GM23338 (cell line): ENCODE data around the gene LYPD5. TPM values are rescaled to one million over a fixed set of nuclear protein-coding genes. Genes with fewer than 3 reads are reported as not detected.

Source experiments
- ATAC-seq: fragments of 200-7000 bp; cut with Tn5 transposase; 3 replicates; pipeline ENCODE4 v1.9.1; 2020
- DNase-seq: peaks from one replicate; pipeline ENCODE4 v3.0.0-alpha.2; 2015; ENCODE audit warnings: low spot score
- H2AFZ ChIP-seq: fragments of 200-600 bp; sonication (generic); 2 replicates; pipeline ENCODE4 v1.8.0; 2016; ENCODE audit warnings: antibody characterized with exemption, mild to moderate bottlenecking, moderate library complexity
- H3F3A ChIP-seq: fragments of 200-600 bp; sonication (generic); replicated peaks from 2 replicates; pipeline ENCODE4 v1.8.0; 2017; ENCODE audit warnings: antibody characterized with exemption, mixed run types, low read depth
- H3K27ac ChIP-seq: fragments of 200-600 bp; sonication (generic); 2 replicates; pipeline ENCODE4 v1.6.1; 2016; ENCODE audit warnings: low read depth
- H3K27me3 ChIP-seq: fragments of 200-600 bp; sonication (generic); 2 replicates; pipeline ENCODE4 v1.8.0; 2016; ENCODE audit warnings: mild to moderate bottlenecking, mixed run types, moderate library complexity; ENCODE audit not compliant: insufficient read depth
- H3K36me3 ChIP-seq: fragments of 200-600 bp; sonication (generic); 2 replicates; pipeline ENCODE4 v1.8.0; 2016; ENCODE audit warnings: mild to moderate bottlenecking; ENCODE audit not compliant: insufficient read depth
- H3K4me1 ChIP-seq: fragments of 200-600 bp; sonication (generic); 2 replicates; pipeline ENCODE4 v1.8.0; 2016; ENCODE audit warnings: mild to moderate bottlenecking, moderate library complexity; ENCODE audit not compliant: insufficient read depth
- H3K4me2 ChIP-seq: fragments of 200-600 bp; sonication (generic); 2 replicates; pipeline ENCODE4 v1.7.1; 2017; ENCODE audit warnings: mixed run types
- H3K4me3 ChIP-seq: fragments of 200-600 bp; sonication (generic); 2 replicates; pipeline ENCODE4 v1.6.1; 2016; ENCODE audit warnings: mixed run types
- H3K79me2 ChIP-seq: fragments of 200-600 bp; sonication (generic); replicated peaks from 2 replicates; pipeline ENCODE4 v1.8.0; 2017; ENCODE audit warnings: mild to moderate bottlenecking; ENCODE audit not compliant: insufficient read depth
- H3K9me2 ChIP-seq: fragments of 200-600 bp; sonication (generic); 2 replicates; pipeline ENCODE4 v1.8.0; 2017; ENCODE audit not compliant: insufficient read depth
- H4K20me1 ChIP-seq: fragments of 200-600 bp; sonication (generic); replicated peaks from 2 replicates; pipeline ENCODE4 v1.8.0; 2017; ENCODE audit warnings: mild to moderate bottlenecking; ENCODE audit not compliant: insufficient read depth
- H3K27ac Mint-ChIP-seq: 2 replicates; pipeline ENCODE4 v1.8.0; 2020; ENCODE audit warnings: inconsistent platforms, mild to moderate bottlenecking, moderate library complexity, mixed read lengths
- H3K27me3 Mint-ChIP-seq: 3 replicates; pipeline ENCODE4 v1.8.0; 2022; ENCODE audit warnings: low read depth, mild to moderate bottlenecking, moderate library complexity, mixed read lengths, inconsistent platforms; ENCODE audit not compliant: insufficient read depth, poor library complexity
- H3K36me3 Mint-ChIP-seq: 3 replicates; pipeline ENCODE4 v1.8.0; 2021; ENCODE audit warnings: low read depth, mild to moderate bottlenecking, inconsistent platforms, moderate library complexity, mixed read lengths
- H3K4me1 Mint-ChIP-seq: 3 replicates; pipeline ENCODE4 v1.8.0; 2020; ENCODE audit warnings: mild to moderate bottlenecking, inconsistent platforms, mixed read lengths
- H3K4me3 Mint-ChIP-seq: 3 replicates; pipeline ENCODE4 v1.8.0; 2021; ENCODE audit warnings: moderate library complexity, mild to moderate bottlenecking, inconsistent platforms, mixed read lengths
- H3K9me3 Mint-ChIP-seq: 3 replicates; pipeline ENCODE4 v1.8.0; 2020; ENCODE audit warnings: moderate library complexity, mild to moderate bottlenecking, inconsistent platforms, mixed read lengths
- CTCF ChIP-seq, 2 experiments: fragments of 200-600 bp in 1 of 2; sonication (generic) in 1 of 2; conservative IDR thresholded peaks; 2 replicates each; pipeline versions ENCODE4 v1.5.1 to v1.6.1; 2016 to 2017; ENCODE audit warnings: antibody characterized with exemption in 2 of 2, low read depth in 2 of 2, mild to moderate bottlenecking in 2 of 2, moderate library complexity in 1 of 2
- ETS1 ChIP-seq: IDR thresholded peaks from 2 replicates; pipeline ENCODE4 v1.6.1; 2016; ENCODE audit warnings: antibody characterized with exemption
- EZH2phosphoT487 ChIP-seq: fragments of 200-600 bp; sonication (generic); IDR thresholded peaks from one replicate; pipeline ENCODE4 v1.8.1; 2018; ENCODE audit warnings: antibody characterized with exemption; ENCODE audit not compliant: unreplicated experiment
- ZNF114 ChIP-seq: fragments of 250-450 bp; sonication (Bioruptor Pico); IDR thresholded peaks from 2 replicates; pipeline ENCODE4 v1.5.0; 2020; ENCODE audit warnings: mild to moderate bottlenecking, moderate library complexity
- ZNF462 ChIP-seq: fragments of 250-450 bp; sonication (Bioruptor Pico); IDR thresholded peaks from 2 replicates; pipeline ENCODE4 v1.5.0; 2020; ENCODE audit warnings: mild to moderate bottlenecking, moderate library complexity
- polyA plus RNA-seq: library from polyadenylated mRNA; unstranded; fragments of >200 nt; fragmentation: Nextera tagmentation; extraction: Ambion mirVana; gene quantifications from 2 replicates; pipeline ENCODE4 v1.2.1, GENCODE V29; 2016
- total RNA-seq: library from RNA; depleted of rRNA; stranded (reverse); fragments of >200 nt; shearing (Covaris generic); gene quantifications from 2 replicates; pipeline ENCODE4 v1.2.3, GENCODE V29; 2014

LYPD5 gene
- total and polyA plus RNA-seq, 2 experiments from 2014 or later = 1.1 to 1.5 TPM

- no peak for TF ChIP-seq CTCF (conservative IDR thresholded peaks at IDR 0.05; ENCODE audit: low read depth in 2 of 2)
- no peak for TF ChIP-seq ETS1
Measured at GRCh38 chr19:43820884-43821215, 18.6 kb upstream of the LYPD5 start (continued).

GRCh38 chr19:43820098-43820883, 18.0 kb upstream of the LYPD5 start:
- Histone ChIP-seq H3K4me1 (no peaks in the 10 kb centered on the region), H4K20me1 (no peaks in the 10 kb centered on the region), H3K4me2 (peak overlapping the region; percentile 72), H3K36me3 (no peaks in the 10 kb centered on the region), H3K27me3 (peaks cover 21% of the 10 kb centered on the region), H2AFZ (peak overlapping the region; percentile 98; the same call in 1 of the 2 replicates), H3K4me3 (peak overlapping the region; percentile 45), H3K9me2 (peaks cover 10% of the 10 kb centered on the region), H3F3A (no peaks in the 10 kb centered on the region), H3K79me2 (no peaks in the 10 kb centered on the region), H3K27ac (no peak overlapping the region)
- Mint-ChIP-seq H3K4me1 (no peaks in the 10 kb centered on the region), H3K27me3 (peaks cover 11% of the 10 kb centered on the region), H3K27ac (no peak overlapping the region), H3K9me3 (peaks cover 44% of the 10 kb centered on the region), H3K36me3 (peaks cover 9% of the 10 kb centered on the region; the same call in 2 of the 3 replicates), H3K4me3 (peak overlapping the region; percentile 63; the same call in 2 of the 3 replicates)
- peak; percentile 91 for DNase-seq
- peak; percentile 92 for ATAC-seq
- peak; percentile 73 for TF ChIP-seq ETS1
- TF ChIP-seq EZH2phosphoT487 = no peak
- no peak for TF ChIP-seq ZNF114

- peaks cover 9% of the 10 kb centered on the region for H3K27me3 Mint-ChIP-seq
- TF ChIP-seq CTCF (conservative IDR thresholded peaks at IDR 0.05; ENCODE audit: low read depth in 2 of 2) = no peak
- no peak for TF ChIP-seq ZNF462 (CRISPR knock-in tag)
Measured at GRCh38 chr19:43818500-43818899, 16.3 kb upstream of the LYPD5 start.

More at GRCh38 chr19:43818500-43818899, 16.3 kb upstream of the LYPD5 start:
- Histone ChIP-seq H4K20me1 (no peaks in the 10 kb centered on the region), H3F3A (no peaks in the 10 kb centered on the region), H2AFZ (no peak overlapping the region), H3K27ac (no peak overlapping the region), H3K4me3 (no peak overlapping the region), H3K9me2 (peaks cover 7% of the 10 kb centered on the region; the same call in 1 of the 2 replicates), H3K4me1 (no peaks in the 10 kb centered on the region), H3K27me3 (peaks cover 13% of the 10 kb centered on the region), H3K79me2 (no peaks in the 10 kb centered on the region), H3K4me2 (no peak overlapping the region), H3K36me3 (no peaks in the 10 kb centered on the region)
- DNase-seq (no peak), ATAC-seq (no peak)
- Mint-ChIP-seq H3K4me3 (no peak overlapping the region), H3K4me1 (no peaks in the 10 kb centered on the region), H3K27ac (no peak overlapping the region), H3K9me3 (peaks cover 46% of the 10 kb centered on the region), H3K36me3 (peaks cover 9% of the 10 kb centered on the region; the same call in 2 of the 3 replicates)
